Measurements from ENCODE around the gene ABTB2.
A peak's percentile ranks its signal among the peaks of the same experiment; 100 is the strongest.

The ABTB2 gene

GRCh38 chr11:34324466-34324865 lies 33.3 kb downstream of the ABTB2 start:
- H3K4me3 ChIP-seq (ENCODE audit: low read length), result no peak overlapping the region
- no peak for DNase-seq (ENCODE audit: low read depth, low spot score)

GRCh38 chr11:34323601-34324000 lies 34.2 kb downstream of the ABTB2 start:
- no peak for DNase-seq (ENCODE audit: low read depth, low spot score)
- H3K4me3 ChIP-seq (ENCODE audit: low read length), result no peak overlapping the region

DNA sequence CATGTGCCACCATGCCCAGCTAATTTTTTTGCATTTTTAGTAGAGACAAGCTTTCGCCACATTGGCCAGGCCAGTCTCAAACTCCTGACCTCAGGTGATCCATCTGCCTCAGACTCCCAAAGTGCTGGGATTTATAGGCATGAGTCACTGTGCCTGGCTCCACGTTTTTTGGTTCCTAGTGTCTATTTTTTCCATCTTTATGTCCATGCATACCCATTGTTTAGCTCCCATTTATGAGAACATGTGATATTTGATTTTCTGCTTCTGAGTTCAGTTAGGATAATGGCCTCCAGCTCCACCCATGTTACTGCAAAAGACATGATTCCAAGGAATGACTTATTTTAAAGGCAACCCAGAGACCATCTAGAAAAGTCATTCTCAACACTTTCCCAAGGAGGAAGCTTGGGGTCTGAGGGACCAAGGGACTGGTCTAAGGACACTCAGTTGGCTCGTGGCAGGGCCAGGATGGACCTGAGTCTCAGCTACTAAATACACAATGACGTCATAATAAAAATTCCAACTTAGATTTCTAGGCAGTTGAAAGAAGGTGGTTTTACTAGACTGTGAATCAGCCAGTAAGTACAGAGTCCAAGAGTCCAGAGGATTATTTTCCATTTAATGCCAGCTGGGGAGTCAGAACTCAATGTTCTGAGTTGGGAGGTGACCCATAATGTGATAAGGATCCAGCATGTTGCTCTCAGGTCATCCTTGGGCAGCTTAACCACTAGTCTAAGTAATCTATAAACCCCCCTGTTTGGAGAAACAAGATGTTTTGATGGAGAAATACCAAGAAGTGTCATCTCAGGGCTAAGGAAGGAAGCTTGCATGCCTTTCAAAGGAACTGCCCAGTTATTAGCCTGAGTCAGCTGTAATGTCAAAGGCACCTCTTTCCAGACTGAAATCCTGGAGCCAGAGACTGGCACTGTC lies 39.4 kb downstream of the ABTB2 start:
- H3K4me3 ChIP-seq (ENCODE audit: low read length), result no peak overlapping the region
- no peak for DNase-seq (ENCODE audit: low read depth, low spot score)

GRCh38 chr11:34317666-34318065 lies 40.1 kb downstream of the ABTB2 start:
- no peak overlapping the region for H3K4me3 ChIP-seq (ENCODE audit: low read length)
- DNase-seq (ENCODE audit: low read depth, low spot score), result no peak

DNA sequence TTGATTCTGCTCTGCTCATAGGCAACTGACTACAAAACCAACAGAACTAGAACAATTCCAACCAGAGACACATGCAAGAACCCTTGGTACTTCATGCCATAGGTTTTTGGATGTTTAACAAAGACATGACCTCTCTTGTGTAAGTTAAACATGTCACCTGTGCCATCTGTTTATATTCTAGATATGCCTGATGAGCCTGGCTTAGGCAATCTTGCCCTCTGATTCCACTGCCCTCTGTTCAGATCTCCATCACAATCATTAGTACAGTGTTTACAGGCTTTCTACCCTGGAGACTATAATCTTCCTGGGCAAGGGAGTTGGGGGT lies 40.8 kb downstream of the ABTB2 start:
- no peak overlapping the region for H3K4me3 ChIP-seq (ENCODE audit: low read length)
- no peak for DNase-seq (ENCODE audit: low read depth, low spot score)

- DNase-seq (ENCODE audit: low read depth, low spot score), result no peak
- H3K4me3 ChIP-seq (ENCODE audit: low read length), result no peak overlapping the region
These were observed 41.3 kb downstream of the ABTB2 start for GRCh38 chr11:34316347-34317035.

- DNase-seq (ENCODE audit: low read depth, low spot score), result no peak
- no peak overlapping the region for H3K4me3 ChIP-seq (ENCODE audit: low read length)
These were observed 42.4 kb downstream of the ABTB2 start for GRCh38 chr11:34315394-34315793.

- H3K4me3 ChIP-seq (ENCODE audit: low read length), result no peak overlapping the region
- no peak for DNase-seq (ENCODE audit: low read depth, low spot score)
These were observed 42.9 kb downstream of the ABTB2 start for GRCh38 chr11:34314936-34315335.

GRCh38 chr11:34314176-34314575 lies 43.6 kb downstream of the ABTB2 start:
- DNase-seq (ENCODE audit: low read depth, low spot score), result no peak
- H3K4me3 ChIP-seq (ENCODE audit: low read length), result no peak overlapping the region

GRCh38 chr11:34313099-34313517 lies 44.7 kb downstream of the ABTB2 start:
- no peak overlapping the region for H3K4me3 ChIP-seq (ENCODE audit: low read length)
- peak; percentile 75 for DNase-seq (ENCODE audit: low read depth, low spot score)

DNA sequence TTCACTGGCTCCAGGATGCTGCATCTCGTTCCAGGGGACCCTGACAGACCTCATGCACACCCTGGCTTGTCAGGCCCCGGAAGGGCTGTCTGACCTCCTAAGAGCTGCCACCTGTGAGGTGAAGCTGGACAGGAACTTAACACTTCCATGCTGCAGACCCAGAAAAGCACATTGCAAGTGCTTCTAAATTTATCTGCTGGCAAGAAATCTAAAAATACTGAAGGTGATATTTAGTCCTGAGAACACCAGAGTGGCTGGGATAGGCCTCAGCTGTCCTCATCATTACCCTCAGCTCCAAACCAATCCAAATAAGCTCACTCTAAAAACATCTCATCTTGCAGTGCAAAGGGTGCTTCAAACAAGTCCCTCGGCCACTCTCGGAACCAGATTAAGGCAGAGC lies 46.7 kb downstream of the ABTB2 start:
- no peak overlapping the region for H3K4me3 ChIP-seq (ENCODE audit: low read length)
- no peak for DNase-seq (ENCODE audit: low read depth, low spot score)

- DNase-seq (ENCODE audit: low read depth, low spot score), result no peak
- no peak overlapping the region for H3K4me3 ChIP-seq (ENCODE audit: low read length)
These were observed 47.8 kb downstream of the ABTB2 start for GRCh38 chr11:34309965-34310364.

GRCh38 chr11:34308913-34309585 lies 48.8 kb downstream of the ABTB2 start:
- DNase-seq (ENCODE audit: low read depth, low spot score), result no peak
- no peak overlapping the region for H3K4me3 ChIP-seq (ENCODE audit: low read length)

- DNase-seq (ENCODE audit: low read depth, low spot score), result no peak
These were observed 49.5 kb downstream of the ABTB2 start for GRCh38 chr11:34308049-34308912.

DNA sequence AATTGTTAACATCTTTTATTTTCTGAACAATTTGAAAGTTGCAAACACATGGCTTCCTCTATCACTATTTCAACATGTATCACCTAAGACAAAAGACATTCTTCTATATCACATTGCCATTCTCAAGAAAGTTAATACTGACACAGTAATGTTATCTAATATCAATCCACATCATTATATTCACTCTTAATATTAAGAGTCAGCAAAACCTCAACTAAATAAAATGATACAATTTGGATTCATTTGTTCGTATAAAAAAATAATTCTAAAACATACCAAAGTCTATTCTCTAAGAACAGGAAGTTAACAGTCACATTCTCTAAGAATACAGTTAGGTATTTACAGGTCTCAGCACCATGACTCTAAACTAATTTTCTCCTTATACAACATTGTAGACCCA lies 52.0 kb downstream of the ABTB2 start:
- H3K4me3 ChIP-seq (ENCODE audit: low read length), result no peak overlapping the region
- no peak for DNase-seq (ENCODE audit: low read depth, low spot score)

More at GRCh38 chr11:34308049-34308912, 49.5 kb downstream of the ABTB2 start:
- H3K4me3 ChIP-seq (ENCODE audit: low read length), result no peak overlapping the region

DNA sequence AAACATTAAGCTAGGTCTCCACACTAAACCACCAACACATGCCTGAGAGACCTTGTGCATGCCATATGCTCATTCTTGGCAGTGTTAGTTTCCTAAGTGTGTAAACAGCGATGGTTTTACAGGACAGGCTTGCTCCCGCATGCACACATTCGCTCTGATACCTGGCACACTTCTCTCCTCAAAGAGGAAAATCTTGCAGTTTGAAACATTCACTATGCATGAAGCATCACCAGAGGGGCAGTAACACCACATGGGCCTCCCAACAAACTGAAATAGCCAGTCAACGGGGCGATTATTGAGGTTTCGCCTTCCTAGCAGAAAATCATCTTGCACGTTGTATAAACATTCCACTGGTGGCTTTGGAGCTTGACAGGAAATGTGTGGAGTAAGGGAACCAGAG lies 52.6 kb downstream of the ABTB2 start:
- DNase-seq (ENCODE audit: low read depth, low spot score), result no peak
- H3K4me3 ChIP-seq (ENCODE audit: low read length), result no peak overlapping the region

- H3K4me3 ChIP-seq (ENCODE audit: low read length), result no peak overlapping the region
- DNase-seq (ENCODE audit: low read depth, low spot score), result peak; percentile 75
These were observed 54.7 kb downstream of the ABTB2 start for GRCh38 chr11:34303028-34303570.

DNA sequence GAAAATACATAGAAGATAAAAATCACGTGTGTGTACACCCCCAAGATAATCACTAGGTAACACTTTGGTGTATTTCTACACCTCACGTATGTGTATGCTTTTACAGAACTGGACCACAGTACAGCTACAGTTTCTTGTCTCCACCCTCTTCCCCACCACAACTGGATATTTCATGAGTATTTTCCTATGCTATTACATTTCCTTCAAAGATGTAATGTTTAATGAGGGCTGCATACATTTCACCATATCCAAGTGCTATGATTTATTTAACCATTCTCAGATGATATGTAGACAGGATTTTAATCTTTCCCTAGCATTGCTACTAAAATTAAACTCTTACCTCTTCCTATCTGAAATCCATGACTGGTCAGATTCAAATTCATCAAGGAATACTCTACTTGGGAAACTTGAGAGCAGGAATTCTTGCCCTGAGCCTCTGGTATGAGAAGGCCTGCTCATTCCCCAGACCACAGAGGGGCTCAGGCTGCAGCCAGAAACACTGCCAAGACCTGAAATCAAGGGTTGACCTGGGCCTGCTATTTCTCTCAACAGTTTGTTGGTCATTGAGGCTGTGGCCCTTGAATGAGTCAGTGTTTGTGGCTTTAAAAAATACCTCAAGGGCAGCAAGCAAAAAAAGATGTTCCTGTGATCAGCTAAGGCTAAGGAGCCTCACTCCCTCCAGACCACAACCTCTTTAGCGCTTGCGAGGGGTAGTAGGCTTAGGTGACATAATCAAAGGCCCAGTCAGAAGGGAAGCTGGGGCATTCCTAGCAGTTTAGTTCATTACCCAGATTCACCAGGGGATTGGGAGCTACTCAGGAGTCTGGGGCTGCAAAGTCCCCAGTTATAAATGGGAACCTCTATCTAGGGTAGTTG lies 55.5 kb downstream of the ABTB2 start:
- no peak for DNase-seq (ENCODE audit: low read depth, low spot score)
- no peak overlapping the region for H3K4me3 ChIP-seq (ENCODE audit: low read length)

Measured in Jurkat, Clone E6-1 (cell line).